Naive thymus-derived CD4-positive, alpha-beta T cell (primary cell): ENCODE data around the gene CD300LF. TPM values are rescaled to one million over a fixed set of nuclear protein-coding genes. Genes with fewer than 3 reads are reported as not detected.

Experiments
- ATAC-seq: fragments of 150-1000 bp; cut with Tn5 transposase; 2 replicates; pipeline ENCODE4 v1.10.0; 2021; ENCODE audit warnings: mild to moderate bottlenecking, moderate library complexity
- CTCF ChIA-PET: fragments of 350-600 bp; sonication (Branson Sonifier 250); formaldehyde crosslinking; loops from one replicate; lab custom pipeline; 2021; ENCODE audit warnings: antibody characterized with exemption; lab: Charles Lee
- POLR2A ChIA-PET: fragments of 350-600 bp; sonication (Branson Sonifier 250); formaldehyde crosslinking; loops from one replicate; lab custom pipeline; 2021; ENCODE audit warnings: antibody characterized with exemption, inconsistent platforms; lab: Charles Lee
- DNase-seq, 9 donors: peaks; one replicate each; pipeline versions ENCODE4 v3.0.0 to v3.0.0-alpha.2; 2020 to 2022; ENCODE audit warnings: mixed read lengths in 1 of 9
- H3K27ac ChIP-seq: one replicate; pipeline ENCODE4 v1.7.0; 2013; ENCODE audit warnings: mild to moderate bottlenecking, low read depth, low read length, moderate library complexity
- H3K27me3 ChIP-seq, 2 donors: one replicate each; pipeline ENCODE4 v1.7.0; 2013; ENCODE audit warnings: low read length in 2 of 2, mild to moderate bottlenecking in 2 of 2, moderate library complexity in 2 of 2; ENCODE audit not compliant: control insufficient read depth in 2 of 2, insufficient read depth in 2 of 2
- H3K36me3 ChIP-seq, 3 experiments: 1 replicate in 2 of 3; 2 replicates in 1 of 3; pipeline ENCODE4 v1.7.0; 2013; ENCODE audit warnings: low read length in 3 of 3, mild to moderate bottlenecking in 3 of 3, moderate library complexity in 1 of 3; ENCODE audit not compliant: insufficient read depth in 3 of 3, control insufficient read depth in 2 of 3
- H3K4me1 ChIP-seq, 2 donors: one replicate each; pipeline ENCODE4 v1.7.0; 2013; ENCODE audit warnings: low read length in 2 of 2, mild to moderate bottlenecking in 2 of 2, moderate library complexity in 1 of 2; ENCODE audit not compliant: control insufficient read depth in 2 of 2, insufficient read depth in 2 of 2
- H3K4me3 ChIP-seq: 2 replicates; pipeline ENCODE4 v1.7.0; 2013; ENCODE audit warnings: mild to moderate bottlenecking, low read length
- H3K9me3 ChIP-seq, 3 experiments: 1 replicate in 2 of 3; 2 replicates in 1 of 3; pipeline ENCODE4 v1.7.0; 2013; ENCODE audit warnings: low read length in 3 of 3; ENCODE audit not compliant: control insufficient read depth in 2 of 3
- H3K27ac Mint-ChIP-seq, 9 donors: one replicate each; pipeline ENCODE4 v1.8.0; 2020 to 2022; ENCODE audit warnings: mixed read lengths in 9 of 9, mild to moderate bottlenecking in 8 of 9, moderate library complexity in 5 of 9, inconsistent platforms in 2 of 9
- H3K27me3 Mint-ChIP-seq, 5 donors: one replicate each; pipeline ENCODE4 v1.8.0; 2021 to 2022; ENCODE audit warnings: mixed read lengths in 5 of 5, mild to moderate bottlenecking in 1 of 5
- H3K36me3 Mint-ChIP-seq, 5 donors: one replicate each; pipeline ENCODE4 v1.8.0; 2020 to 2022; ENCODE audit warnings: mixed read lengths in 5 of 5, mild to moderate bottlenecking in 3 of 5, inconsistent platforms in 1 of 5
- H3K4me1 Mint-ChIP-seq, 7 donors: one replicate each; pipeline ENCODE4 v1.8.0; 2020 to 2022; ENCODE audit warnings: mixed read lengths in 7 of 7, mild to moderate bottlenecking in 3 of 7, inconsistent platforms in 1 of 7
- H3K4me3 Mint-ChIP-seq, 10 donors: one replicate each; pipeline ENCODE4 v1.8.0; 2020 to 2022; ENCODE audit warnings: mild to moderate bottlenecking in 10 of 10, mixed read lengths in 10 of 10, moderate library complexity in 6 of 10, inconsistent platforms in 2 of 10
- H3K9me3 Mint-ChIP-seq, 11 donors: one replicate each; pipeline ENCODE4 v1.8.0; 2020 to 2022; ENCODE audit warnings: mixed read lengths in 11 of 11, mild to moderate bottlenecking in 4 of 11, inconsistent platforms in 1 of 11, moderate library complexity in 1 of 11
- intact Hi-C, 2 donors: fragments of 100-400 bp; cut with micrococcal nuclease; formaldehyde crosslinking; loops; one replicate each; pipeline ENCODE4 v1.15.1; 2023
- polyA plus RNA-seq, 2 donors: library from polyadenylated mRNA; unstranded; fragments of 300-500 nt; fragmentation: Illumina TruSeq; gene quantifications; one replicate each; pipeline ENCODE4 v1.2.3, GENCODE V29; 2021
- total RNA-seq, 6 experiments: library from RNA in 5 of 6; stranded (reverse) in 5 of 6; gene quantifications; 1 replicate in 5 of 6; 2 replicates in 1 of 6; pipeline ENCODE4 v1.2.3 and lab custom pipeline; 2021 to 2026

The CD300LF gene
- total and polyA plus RNA-seq, 7 experiments from 2014 or later, result 0.46 to 41.0 (median 2.7) TPM; not detected in 3

DNA sequence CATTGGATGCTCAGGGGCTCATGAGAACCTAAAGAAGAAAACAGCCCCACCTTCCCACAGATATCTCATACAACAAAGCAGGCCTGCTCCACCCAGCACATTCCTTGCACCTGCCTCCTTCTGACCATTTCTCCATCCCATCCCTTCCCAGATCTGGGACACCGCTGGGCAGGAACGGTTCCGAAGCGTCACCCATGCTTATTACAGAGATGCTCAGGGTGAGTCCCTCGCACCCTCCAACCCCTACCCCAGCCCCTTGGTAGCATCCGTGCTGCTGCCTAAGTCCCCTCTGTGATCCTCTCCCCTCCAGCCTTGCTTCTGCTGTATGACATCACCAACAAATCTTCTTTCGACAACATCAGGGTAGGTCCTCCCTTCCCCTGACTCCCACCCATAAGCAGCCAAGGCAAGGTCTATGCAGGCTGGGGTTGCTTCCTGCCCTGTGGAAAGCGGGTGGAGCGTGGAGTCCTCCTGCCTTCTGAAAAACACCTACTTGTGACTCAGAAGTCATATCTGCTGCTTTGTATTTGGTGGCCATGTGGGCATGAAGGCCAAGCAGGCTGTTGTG lies 30.3 kb upstream of the CD300LF start:
- ATAC-seq, result no peak
- CTCF ChIA-PET, result interaction anchor here (1.0 to 2.5 kb wide), 7 partner anchors 10 to 121 kb away, joined by 3 to 26 read pairs (median 8); no protein-coding TSS in a partner anchor
- intact Hi-C loops, result loop anchor here in 1 of 2 donors (5.0 to 10.0 kb wide), 2 partner anchors 214 to 442 kb away; partner anchors contain the start of gene SUMO2

DNA sequence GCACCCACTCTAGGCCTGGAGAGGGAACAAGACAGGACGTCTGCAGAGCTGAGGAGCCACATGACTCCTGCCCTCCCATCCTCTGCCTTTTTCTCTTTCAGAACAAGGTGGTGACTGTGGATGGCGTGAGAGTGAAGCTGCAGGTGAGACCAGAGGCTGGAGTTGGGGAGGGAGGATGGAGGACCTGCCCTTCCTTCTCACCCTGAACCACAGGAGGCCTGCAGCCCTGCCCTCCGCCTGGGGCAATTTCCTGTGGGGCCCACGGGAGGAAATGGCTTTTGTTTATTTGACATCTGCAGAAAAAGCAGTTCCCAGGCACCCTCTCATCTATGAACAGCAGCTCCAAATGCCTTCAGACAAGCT lies 29.4 kb upstream of the CD300LF start:
- H3K27me3 ChIP-seq, result no peaks in the 10 kb centered on the region
- Mint-ChIP-seq H3K36me3 (peaks cover 0 to 35% (median 0%) of the 10 kb centered on the region in 5 donors), H3K4me1 (peaks cover 71 to 93% (median 82%) of the 10 kb centered on the region in 7 donors), H3K27ac (peak overlapping the region; percentile 88 to 99 (median 95)), H3K9me3 (peaks cover 0 to 2% (median 0%) of the 10 kb centered on the region in 11 donors), H3K27me3 (no peaks in the 10 kb centered on the region), H3K4me3 (peak overlapping the region; percentile 64 to 90 (median 84))
- no peaks in the 10 kb centered on the region for H3K9me3 ChIP-seq
- POLR2A ChIA-PET, result interaction anchor here (0.7 to 3.2 kb wide), 8 partner anchors 9 to 158 kb away, joined by 3 to 27 read pairs (median 8); partner anchors contain the start of gene NAT9
- DNase-seq (peak in 5 of 9 donors; percentile 42 to 65 (median 45)), ATAC-seq (peak; percentile 17)
- peak overlapping the region; percentile 63 for H3K27ac ChIP-seq
- intact Hi-C loops, result loop anchor here in 1 of 2 donors (5.0 to 10.0 kb wide), 2 partner anchors 215 to 443 kb away; partner anchors contain the start of gene SUMO2
- CTCF ChIA-PET, result interaction anchor here (0.6 to 2.5 kb wide), 10 partner anchors 11 to 585 kb away, joined by 3 to 26 read pairs (median 6); no protein-coding TSS in a partner anchor
- H3K36me3 ChIP-seq, result no peaks in the 10 kb centered on the region
- H3K4me1 ChIP-seq, result peaks cover 80 to 83% of the 10 kb centered on the region in 2 donors
- peak overlapping the region; percentile 10 for H3K4me3 ChIP-seq

More for the DNA sequence above, 30.3 kb upstream of the CD300LF start:
- Mint-ChIP-seq H3K9me3 (peaks cover 0 to 3% (median 0%) of the 10 kb centered on the region in 11 donors), H3K4me3 (peak overlapping the region; percentile 69 to 90 (median 82)), H3K27me3 (no peaks in the 10 kb centered on the region), H3K27ac (peak overlapping the region; percentile 88 to 99 (median 95)), H3K36me3 (peaks cover 0 to 35% (median 0%) of the 10 kb centered on the region in 5 donors), H3K4me1 (peaks cover 68 to 93% (median 85%) of the 10 kb centered on the region in 7 donors)
- peak overlapping the region; percentile 60 for H3K27ac ChIP-seq
- no peaks in the 10 kb centered on the region for H3K9me3 ChIP-seq
- peak overlapping the region; percentile 19 for H3K4me3 ChIP-seq
- no peaks in the 10 kb centered on the region for H3K27me3 ChIP-seq
- H3K4me1 ChIP-seq, result peaks cover 85 to 88% of the 10 kb centered on the region in 2 donors
- no peak for DNase-seq
- H3K36me3 ChIP-seq, result no peaks in the 10 kb centered on the region
- POLR2A ChIA-PET, result interaction anchor here (0.7 to 3.2 kb wide), 7 partner anchors 8 to 157 kb away, joined by 3 to 27 read pairs (median 8); no protein-coding TSS in a partner anchor

DNA sequence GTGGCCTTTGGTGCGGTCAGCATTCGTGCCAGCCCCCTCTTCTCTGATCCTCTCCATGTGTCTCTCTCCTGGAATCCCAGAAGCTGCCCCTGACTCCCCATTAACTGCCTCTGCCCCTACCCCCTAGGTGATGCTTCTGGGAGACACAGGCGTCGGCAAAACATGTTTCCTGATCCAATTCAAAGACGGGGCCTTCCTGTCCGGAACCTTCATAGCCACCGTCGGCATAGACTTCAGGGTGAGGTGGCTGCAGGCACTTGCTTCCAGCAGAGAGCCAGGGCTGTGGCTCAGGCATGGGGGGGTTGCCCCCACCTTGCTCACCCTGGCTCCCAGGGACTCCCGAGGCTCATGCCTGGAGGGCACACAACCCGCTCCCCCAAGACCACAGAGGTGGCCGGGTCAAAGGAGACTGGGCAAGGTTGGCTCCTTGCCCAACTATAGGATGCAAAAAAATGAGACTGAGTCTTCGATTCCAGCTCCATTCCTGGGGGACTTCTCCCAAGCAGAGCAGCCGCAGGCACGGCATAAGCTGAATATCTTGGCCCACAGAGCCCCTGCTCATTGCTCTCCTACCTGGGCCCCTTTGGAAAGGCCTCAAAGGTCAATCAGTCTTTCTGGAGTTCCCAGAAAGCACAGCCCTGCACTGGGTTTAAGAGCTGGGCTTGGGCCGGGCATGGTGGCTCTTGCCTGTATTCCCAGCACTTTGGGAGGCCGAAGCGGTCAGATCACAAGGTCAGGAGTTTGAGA lies 28.1 kb upstream of the CD300LF start:
- no peaks in the 10 kb centered on the region for H3K36me3 ChIP-seq
- H3K4me1 ChIP-seq, result peaks cover 75 to 76% of the 10 kb centered on the region in 2 donors
- no peak for ATAC-seq
- Mint-ChIP-seq H3K9me3 (peaks cover 0 to 2% (median 0%) of the 10 kb centered on the region in 11 donors), H3K27ac (peak overlapping the region; percentile 86 to 99 (median 94)), H3K36me3 (peaks cover 0 to 31% (median 0%) of the 10 kb centered on the region in 5 donors), H3K4me1 (peaks cover 69 to 86% (median 75%) of the 10 kb centered on the region in 7 donors), H3K4me3 (peak overlapping the region in 6 of 10 donors; percentile 77 to 90 (median 85)), H3K27me3 (peaks cover 0 to 4% (median 0%) of the 10 kb centered on the region in 5 donors)
- no peaks in the 10 kb centered on the region for H3K9me3 ChIP-seq
- no peaks in the 10 kb centered on the region for H3K27me3 ChIP-seq
- no peak overlapping the region for H3K4me3 ChIP-seq
- intact Hi-C loops, result loop anchor here in 1 of 2 donors (5.0 to 10.0 kb wide), 2 partner anchors 216 to 444 kb away; partner anchors contain the start of gene SUMO2
- peak overlapping the region; percentile 63 for H3K27ac ChIP-seq
- ChIA-PET CTCF (interaction anchor here (0.7 to 2.5 kb wide), 11 partner anchors 9 to 123 kb away, joined by 3 to 26 read pairs (median 3); no protein-coding TSS in a partner anchor), POLR2A (interaction anchor here (1.3 to 3.2 kb wide), 6 partner anchors 9 to 41 kb away, joined by 3 to 27 read pairs (median 14); no protein-coding TSS in a partner anchor)
- no peak for DNase-seq

DNA sequence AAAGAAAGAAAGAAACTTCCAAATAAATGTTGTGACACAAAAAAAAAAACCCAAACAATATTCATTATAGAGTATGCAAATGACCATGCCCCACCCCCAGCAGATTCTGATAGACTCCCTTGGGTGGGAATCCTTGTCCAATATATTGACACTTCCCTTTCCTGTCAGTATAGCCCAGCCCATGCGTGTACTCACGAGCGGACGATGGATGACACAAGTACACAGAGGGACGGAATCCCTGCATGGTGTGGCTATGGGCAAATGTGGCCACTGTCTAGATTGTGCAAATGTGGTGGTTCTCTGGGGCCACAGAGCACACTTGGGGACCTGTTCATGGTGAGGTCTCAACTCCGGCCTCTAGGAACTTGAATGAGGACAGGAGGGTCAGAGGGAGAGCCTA lies 27.4 kb upstream of the CD300LF start:
- intact Hi-C loops, result loop anchor here in 1 of 2 donors (5.0 to 10.0 kb wide), 2 partner anchors 217 to 445 kb away; partner anchors contain the start of gene SUMO2
- POLR2A ChIA-PET, result interaction anchor here (3.2 to 4.6 kb wide), 3 partner anchors 10 to 36 kb away, joined by 21 to 54 read pairs (median 32); partner anchors contain the start of gene NAT9
- no peaks in the 10 kb centered on the region for H3K36me3 ChIP-seq
- peaks cover 69 to 85% (median 75%) of the 10 kb centered on the region in 7 donors for H3K4me1 Mint-ChIP-seq
- peak overlapping the region; percentile 63 for H3K27ac ChIP-seq
- no peak overlapping the region for H3K4me3 ChIP-seq
- CTCF ChIA-PET, result interaction anchor here (4.1 kb wide), 1 partner anchor 35 kb away, joined by 18 read pairs; the partner anchor contains the start of gene NAT9
- H3K9me3 Mint-ChIP-seq, result peaks cover 0 to 2% (median 0%) of the 10 kb centered on the region in 11 donors
- H3K36me3 Mint-ChIP-seq, result peaks cover 0 to 31% (median 0%) of the 10 kb centered on the region in 5 donors
- no peaks in the 10 kb centered on the region for H3K27me3 ChIP-seq
- H3K4me3 Mint-ChIP-seq, result peak overlapping the region in 9 of 10 donors; percentile 45 to 90 (median 51)
- no peak for ATAC-seq
- H3K27me3 Mint-ChIP-seq, result peaks cover 0 to 4% (median 0%) of the 10 kb centered on the region in 5 donors
- peaks cover 72 to 74% of the 10 kb centered on the region in 2 donors for H3K4me1 ChIP-seq
- DNase-seq, result no peak
- H3K27ac Mint-ChIP-seq, result peak overlapping the region; percentile 78 to 99 (median 88)
- no peaks in the 10 kb centered on the region for H3K9me3 ChIP-seq

DNA sequence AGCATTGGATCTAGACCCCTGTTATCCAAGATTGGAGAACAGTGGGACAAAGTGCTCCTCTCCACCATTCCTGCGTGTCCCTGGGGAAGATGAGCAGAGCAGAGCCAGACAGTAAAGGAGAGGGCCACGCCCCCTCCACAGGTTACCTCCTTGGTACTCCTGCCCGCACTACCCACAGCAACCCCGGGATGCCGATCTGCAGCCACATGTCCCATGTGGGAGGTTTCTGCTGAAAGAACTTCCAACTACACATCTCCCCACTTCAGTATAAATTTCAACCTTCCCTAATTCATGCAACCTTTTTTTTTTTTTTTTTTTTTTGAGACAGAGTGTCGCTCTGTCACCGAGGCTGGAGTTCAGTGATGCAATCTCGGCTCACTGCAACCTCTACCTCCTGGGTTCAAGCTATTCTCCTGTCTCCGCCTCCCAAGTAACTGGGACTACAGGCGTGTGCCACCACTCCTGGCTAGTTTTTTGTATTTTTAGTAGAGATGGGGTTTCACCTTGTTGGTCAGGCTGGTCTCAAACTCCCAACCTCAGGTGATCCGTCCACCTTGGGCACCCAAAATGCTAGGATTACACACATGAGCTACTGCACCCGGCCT lies 26.6 kb upstream of the CD300LF start:
- ChIA-PET POLR2A (interaction anchor here (0.6 to 4.6 kb wide), 5 partner anchors 11 to 126 kb away, joined by 4 to 54 read pairs (median 20); partner anchors contain the start of gene NAT9), CTCF (interaction anchor here (1.2 to 6.7 kb wide), 9 partner anchors 7 to 124 kb away, joined by 3 to 166 read pairs (median 18); partner anchors contain the start of gene NAT9)
- H3K4me1 ChIP-seq, result peaks cover 65 to 66% of the 10 kb centered on the region in 2 donors
- intact Hi-C loops, result loop anchor here (2.0 to 10.0 kb wide), 3 partner anchors 55 to 133 kb away; partner anchors contain the start of gene FDXR (in 1 of the 2)
- peak overlapping the region; percentile 85 to 97 (median 92) for H3K4me3 Mint-ChIP-seq
- H3K4me3 ChIP-seq, result peak overlapping the region; percentile 33
- peaks cover 0 to 26% (median 0%) of the 10 kb centered on the region in 5 donors for H3K36me3 Mint-ChIP-seq
- peak overlapping the region; percentile 71 for H3K27ac ChIP-seq
- H3K27me3 Mint-ChIP-seq, result peaks cover 0 to 11% (median 0%) of the 10 kb centered on the region in 5 donors
- no peaks in the 10 kb centered on the region for H3K36me3 ChIP-seq
- peak overlapping the region; percentile 46 to 99 (median 93) for H3K27ac Mint-ChIP-seq
- no peaks in the 10 kb centered on the region for H3K27me3 ChIP-seq
- H3K9me3 Mint-ChIP-seq, result peaks cover 0 to 2% (median 0%) of the 10 kb centered on the region in 11 donors
- no peaks in the 10 kb centered on the region for H3K9me3 ChIP-seq
- ATAC-seq (no peak), DNase-seq (no peak)
- peaks cover 68 to 81% (median 76%) of the 10 kb centered on the region in 7 donors for H3K4me1 Mint-ChIP-seq
